DMS53 treated with DMSO at 0.1 percent for 48 hours (cell line): ENCODE data around the gene ARL8B.

Experiments used
- DNase-seq: peaks from one replicate; lab custom pipeline; 2025; ENCODE audit not compliant: unreplicated experiment; lab: John Stamatoyannopoulos, UW

Gene ARL8B

DNA sequence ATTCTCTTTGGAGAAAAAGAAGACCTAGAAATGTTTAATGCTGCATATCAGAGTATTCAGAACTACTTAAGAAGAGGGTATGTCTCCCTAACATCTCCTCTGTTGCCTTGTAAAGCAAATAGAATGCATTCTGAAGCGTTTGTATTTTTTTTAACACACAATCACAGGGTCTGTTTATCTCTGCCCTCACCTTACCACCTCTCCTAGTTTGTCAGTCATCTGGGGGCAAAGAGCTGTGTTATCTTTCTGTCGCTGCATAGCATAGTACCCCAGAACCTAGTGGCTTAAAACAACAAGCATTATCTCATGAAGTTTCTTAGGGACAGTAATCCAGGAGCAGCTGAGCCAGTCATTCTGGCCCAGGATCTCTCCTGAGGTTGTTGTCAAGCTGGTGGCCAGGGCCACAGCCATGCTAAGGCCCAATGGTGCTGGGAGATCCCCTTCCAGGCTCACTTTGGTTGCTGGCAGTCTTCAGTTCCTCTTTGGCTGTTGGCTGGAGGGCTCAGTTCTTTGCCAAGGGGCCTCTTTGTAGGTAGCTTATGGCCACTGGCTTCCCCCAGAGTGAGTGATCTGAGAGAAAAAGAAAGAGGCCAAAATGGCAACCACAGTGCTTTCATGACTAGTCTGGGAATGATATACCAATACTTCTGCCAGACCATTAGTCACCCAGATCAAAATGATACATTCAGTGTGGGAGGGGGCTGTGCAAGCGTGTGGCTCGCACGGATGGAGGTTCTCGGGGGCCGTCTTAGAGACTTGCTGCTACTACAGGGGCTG lies 83.3 kb downstream of the ARL8B start:
- no peak for DNase-seq

GRCh38 chr3:5210926-5211325 lies 88.8 kb downstream of the ARL8B start:
- no peak for DNase-seq

DNA sequence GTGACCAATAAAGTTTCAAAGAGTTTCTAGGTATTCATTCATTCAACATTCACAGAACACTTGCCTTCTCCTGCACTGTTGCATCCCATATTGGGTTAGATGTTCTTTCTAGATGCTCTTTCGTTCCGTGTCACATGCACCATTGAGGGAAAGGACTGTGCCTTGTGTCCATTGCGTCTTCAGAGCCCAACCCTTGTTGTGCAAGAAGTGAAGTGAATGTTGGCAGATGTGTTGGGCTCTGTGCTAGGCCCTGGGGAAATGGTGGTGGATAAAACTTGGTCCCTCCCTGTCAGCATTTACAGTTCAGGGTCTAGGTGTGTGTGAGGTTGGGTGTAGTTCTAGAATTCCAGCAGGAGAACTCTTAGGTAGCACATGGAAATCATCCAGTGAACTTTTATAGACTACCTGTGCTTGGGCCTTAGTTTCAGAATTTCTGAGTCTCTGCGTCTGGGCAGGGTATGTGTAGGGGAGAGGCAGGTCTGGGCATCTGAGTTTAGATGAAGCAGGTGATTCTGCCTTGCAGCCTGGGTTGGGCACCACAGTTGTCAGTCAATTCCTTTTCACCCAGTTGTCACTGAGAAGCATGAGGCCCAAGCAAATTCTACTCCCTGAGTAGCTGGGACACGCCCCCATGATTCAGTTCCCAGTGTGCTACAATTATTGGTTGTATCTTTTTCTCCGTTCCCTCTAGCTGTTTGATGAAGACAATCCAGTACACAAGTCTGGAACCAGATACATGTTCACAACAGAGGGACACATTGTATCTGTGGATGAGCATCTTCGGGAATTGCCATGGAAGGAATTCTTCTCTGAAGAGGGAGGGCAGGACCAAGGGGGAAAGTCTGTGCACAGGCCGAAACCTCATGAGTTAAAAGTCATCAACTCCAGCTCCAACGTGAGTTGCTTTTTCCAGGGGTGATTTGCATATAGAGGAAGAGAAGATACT lies 90.8 kb downstream of the ARL8B start:
- DNase-seq: no peak

GRCh38 chr3:5213574-5213966 lies 91.5 kb downstream of the ARL8B start:
- DNase-seq: no peak

GRCh38 chr3:5214352-5214751 lies 92.3 kb downstream of the ARL8B start:
- no peak for DNase-seq

- DNase-seq: no peak
These were observed 95.9 kb downstream of the ARL8B start for GRCh38 chr3:5217824-5218595.

DNA sequence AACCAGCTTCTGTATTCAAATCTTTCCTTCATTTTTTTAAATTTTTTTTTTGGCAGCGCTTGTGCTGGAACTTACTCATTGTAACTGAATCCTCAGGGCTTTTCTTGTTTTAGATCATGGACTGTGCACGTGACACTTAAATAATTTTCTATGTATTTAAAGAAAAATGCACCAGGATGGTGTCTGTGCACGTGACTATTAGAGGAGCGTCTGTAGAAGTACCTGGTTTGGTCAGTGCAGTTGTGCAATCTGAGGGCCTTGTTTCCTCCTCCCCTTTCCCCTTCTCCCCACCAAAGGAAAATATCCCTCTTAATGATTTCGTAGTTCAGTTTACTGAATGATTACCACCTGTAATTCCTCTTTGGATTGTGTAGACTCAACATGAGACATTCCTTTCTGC lies 96.7 kb downstream of the ARL8B start:
- no peak for DNase-seq

DNA sequence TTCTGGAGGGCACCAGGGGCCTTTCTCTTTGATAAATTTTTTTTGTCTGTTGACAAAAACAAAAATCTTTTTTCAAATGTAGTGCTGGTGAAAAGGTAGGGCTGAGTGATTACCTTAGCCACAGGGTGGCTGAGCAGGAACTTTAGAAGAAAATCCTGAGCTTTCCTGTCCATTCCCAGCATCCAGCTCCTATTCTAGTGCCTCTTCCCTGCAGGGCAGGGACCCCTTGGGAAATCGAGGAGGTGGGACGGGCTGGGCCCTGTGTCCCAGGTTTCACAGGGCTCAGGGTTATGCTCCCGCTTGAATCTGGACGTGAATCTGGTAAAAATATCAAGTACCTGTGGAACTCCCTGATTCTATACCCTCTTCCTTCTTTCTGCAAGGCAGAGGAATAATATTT lies 97.1 kb downstream of the ARL8B start:
- no peak for DNase-seq

DNA sequence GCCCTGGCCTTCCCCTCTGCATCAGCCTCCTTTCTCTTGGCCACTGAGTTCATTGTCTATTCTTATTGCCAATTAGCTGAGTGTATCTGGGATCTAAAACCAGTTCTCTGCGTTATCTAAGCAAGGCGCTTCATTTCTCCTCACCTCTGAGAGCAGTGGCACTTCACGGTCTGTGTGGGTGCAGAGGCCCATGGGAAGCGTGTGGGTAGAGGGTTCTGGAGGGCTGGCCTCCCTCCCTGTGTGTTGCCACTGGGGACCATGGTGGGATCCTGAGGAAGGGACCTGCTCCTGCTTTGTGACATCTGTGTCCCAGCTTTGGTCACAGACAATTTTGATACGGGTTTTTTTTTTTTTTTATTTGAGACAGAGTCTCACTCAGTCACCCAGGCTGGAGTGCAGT lies 98.1 kb downstream of the ARL8B start:
- DNase-seq: no peak

DNA sequence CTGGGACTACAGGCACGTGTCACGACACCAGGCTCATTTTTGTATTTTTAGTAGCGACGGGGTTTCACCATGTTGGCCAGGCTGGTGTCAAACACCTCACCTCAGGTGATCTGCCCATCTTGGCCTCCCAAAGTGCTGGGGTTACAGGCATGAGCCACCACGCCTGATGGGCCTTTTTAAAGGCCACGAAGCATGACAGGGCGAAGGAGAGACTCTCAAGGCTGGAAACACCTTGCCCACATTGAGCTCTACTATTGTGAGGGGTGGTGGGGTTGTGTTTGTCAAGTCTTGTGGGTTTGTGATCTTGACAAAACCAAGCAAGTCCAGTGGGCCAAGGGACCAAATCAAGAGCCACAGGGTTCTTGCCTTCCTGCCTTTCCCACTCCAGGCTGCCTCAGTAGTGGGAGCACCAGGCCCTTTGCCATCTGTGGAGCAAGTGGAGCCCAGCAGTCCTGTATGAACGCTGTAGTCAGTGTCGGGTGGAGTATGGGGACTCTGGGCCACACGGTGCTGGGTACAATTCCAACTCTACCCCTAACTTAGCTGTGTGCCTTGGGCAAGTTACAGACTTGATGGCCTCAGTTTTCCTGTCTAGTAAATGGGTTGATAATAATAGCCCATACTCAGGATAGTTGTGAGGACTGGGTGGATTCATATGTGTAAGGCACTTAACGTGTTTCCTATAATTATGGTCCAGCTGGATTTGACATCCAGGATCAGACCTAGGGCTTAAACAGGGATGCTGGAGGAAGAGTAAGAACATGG lies 98.8 kb downstream of the ARL8B start:
- no peak for DNase-seq

DNA sequence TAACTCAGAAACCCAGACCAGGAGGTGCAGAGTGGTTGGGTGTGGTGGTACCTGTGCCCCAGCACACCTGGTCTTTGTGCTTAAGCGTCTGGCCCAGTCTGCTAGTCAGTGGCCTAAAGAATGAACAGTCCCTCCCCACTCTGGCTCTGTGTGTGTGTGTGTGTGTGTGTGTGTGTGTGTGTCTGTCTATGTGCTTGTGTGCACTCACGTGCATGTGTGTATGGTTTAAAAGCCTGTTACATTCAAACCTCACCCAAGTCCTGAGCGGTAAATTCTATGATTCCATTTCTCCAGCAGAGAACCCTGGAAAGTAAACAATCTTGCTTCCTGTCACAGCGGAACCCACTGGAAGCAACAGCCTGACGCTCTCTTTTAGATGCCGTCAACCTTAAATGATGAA lies 99.6 kb downstream of the ARL8B start:
- DNase-seq: no peak

- no peak for DNase-seq
These were observed 100.4 kb downstream of the ARL8B start for GRCh38 chr3:5222283-5223005.

GRCh38 chr3:5226783-5227182 lies 104.7 kb downstream of the ARL8B start:
- no peak for DNase-seq

DNA sequence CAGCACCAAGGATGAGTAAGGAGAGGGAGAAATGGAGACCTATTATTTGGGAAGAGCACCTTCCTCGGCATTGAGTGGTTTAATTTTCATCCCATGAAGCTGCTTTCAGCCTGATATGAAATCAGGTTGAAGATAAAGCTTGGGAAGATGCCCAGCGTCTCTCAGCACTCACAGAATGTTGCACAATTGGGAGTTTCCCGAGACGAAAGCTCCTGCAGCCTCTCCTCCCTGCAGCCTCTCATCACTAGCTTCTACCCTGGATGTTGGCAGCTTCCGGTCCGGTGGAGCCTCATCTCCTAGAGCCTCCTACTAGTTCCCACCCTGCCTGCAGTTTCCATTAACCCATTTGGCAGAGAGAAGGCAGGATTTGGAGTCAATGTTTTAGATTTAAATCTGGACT lies 105.7 kb downstream of the ARL8B start:
- no peak for DNase-seq

DNA sequence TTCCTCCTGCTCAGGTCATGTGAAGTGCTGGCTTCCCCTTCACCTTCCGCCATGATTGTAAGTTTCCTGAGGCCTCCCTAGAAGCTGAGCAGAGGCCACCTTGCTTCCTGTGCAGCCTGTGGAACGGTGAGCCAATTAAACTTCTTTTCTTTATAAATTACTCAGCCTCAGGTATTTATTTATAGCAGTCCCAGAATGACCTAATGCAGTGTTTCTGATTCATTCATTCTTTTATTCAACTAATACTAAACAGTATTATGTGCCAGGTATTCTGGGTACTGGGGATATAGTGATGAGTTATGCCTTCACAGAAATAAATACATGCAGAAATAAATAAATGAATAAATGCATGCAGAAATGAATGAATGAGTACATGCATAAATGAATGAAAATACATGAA lies 107.3 kb downstream of the ARL8B start:
- no peak for DNase-seq
